DND-41 (cell line): ENCODE measurements around the gene WNT3.

ENCODE experiments used
- ATAC-seq: fragments of 200-7000 bp; cut with Tn5 transposase; 3 replicates; pipeline ENCODE4 v1.9.1; 2021; ENCODE audit warnings: low read depth; ENCODE audit not compliant: insufficient read depth
- DNase-seq: peaks from one replicate; pipeline ENCODE4 v3.0.0-alpha.2; 2020
- H2AFZ ChIP-seq: 2 replicates; pipeline ENCODE4 v1.6.0; 2012; ENCODE audit warnings: low read depth, low read length
- H3K27ac ChIP-seq: 2 replicates; pipeline ENCODE4 v1.5.1; 2012; ENCODE audit warnings: low read length, inconsistent platforms
- H3K27me3 ChIP-seq: fragments of 200-600 bp; sonication (generic); 2 replicates; pipeline ENCODE4 v1.6.0; 2012; ENCODE audit warnings: low read length, mild to moderate bottlenecking, inconsistent platforms; ENCODE audit not compliant: insufficient read depth, poor library complexity
- H3K36me3 ChIP-seq: 2 replicates; pipeline ENCODE4 v1.5.1; 2012; ENCODE audit warnings: low read length, inconsistent platforms; ENCODE audit not compliant: insufficient read depth
- H3K4me1 ChIP-seq: 2 replicates; pipeline ENCODE4 v1.5.1; 2012; ENCODE audit warnings: mild to moderate bottlenecking, low read length; ENCODE audit not compliant: insufficient read depth
- H3K4me2 ChIP-seq: 2 replicates; pipeline ENCODE4 v1.6.0; 2012; ENCODE audit warnings: mild to moderate bottlenecking, moderate library complexity, low read length, inconsistent platforms; ENCODE audit not compliant: insufficient read depth
- H3K4me3 ChIP-seq, 2 experiments: fragments of 200-600 bp in 1 of 2; shearing (Covaris generic) in 1 of 2; 2 replicates each; pipeline ENCODE4 v1.5.1; 2012 to 2016; ENCODE audit warnings: inconsistent platforms in 2 of 2, low read length in 2 of 2, mild to moderate bottlenecking in 2 of 2, low read depth in 1 of 2, moderate library complexity in 1 of 2
- H3K79me2 ChIP-seq: 2 replicates; pipeline ENCODE4 v1.6.0; 2012; ENCODE audit warnings: low read length, inconsistent platforms; ENCODE audit not compliant: insufficient read depth
- H3K9ac ChIP-seq: 2 replicates; pipeline ENCODE4 v1.6.0; 2012; ENCODE audit warnings: low read depth, mild to moderate bottlenecking, inconsistent platforms, low read length, moderate library complexity
- H3K9me3 ChIP-seq: 2 replicates; pipeline ENCODE4 v1.5.1; 2012; ENCODE audit warnings: low read length, moderate library complexity, mild to moderate bottlenecking, inconsistent platforms; ENCODE audit not compliant: insufficient read depth, severe bottlenecking
- H4K20me1 ChIP-seq: 2 replicates; pipeline ENCODE4 v1.6.0; 2012; ENCODE audit warnings: low read length; ENCODE audit not compliant: insufficient read depth
- CTCF ChIP-seq: IDR thresholded peaks from 2 replicates; pipeline ENCODE4 v1.5.1; 2012; ENCODE audit warnings: borderline replicate concordance, low read length, moderate library complexity, mild to moderate bottlenecking; ENCODE audit not compliant: poor library complexity, severe bottlenecking; ENCODE audit errors: extremely low read depth
- EZH2 ChIP-seq: IDR thresholded peaks from 3 replicates; pipeline ENCODE4 v1.6.1; 2012; ENCODE audit warnings: borderline replicate concordance, low read depth, mild to moderate bottlenecking, moderate library complexity, low read length, inconsistent platforms; ENCODE audit not compliant: severe bottlenecking

Gene WNT3

GRCh38 chr17:46810837-46811236 is 7.7 kb downstream of the WNT3 start:
- DNase-seq (no peak), ATAC-seq (no peak)
- Histone ChIP-seq H2AFZ (no peak overlapping the region), H3K4me1 (no peaks in the 10 kb centered on the region), H4K20me1 (no peaks in the 10 kb centered on the region), H3K4me3 (no peak overlapping the region), H3K79me2 (no peaks in the 10 kb centered on the region), H3K36me3 (no peaks in the 10 kb centered on the region), H3K9me3 (no peaks in the 10 kb centered on the region), H3K27ac (no peak overlapping the region), H3K27me3 (no peaks in the 10 kb centered on the region), H3K4me2 (no peak overlapping the region), H3K9ac (no peak overlapping the region)
- TF ChIP-seq EZH2 (no peak), CTCF (no peak)

DNA sequence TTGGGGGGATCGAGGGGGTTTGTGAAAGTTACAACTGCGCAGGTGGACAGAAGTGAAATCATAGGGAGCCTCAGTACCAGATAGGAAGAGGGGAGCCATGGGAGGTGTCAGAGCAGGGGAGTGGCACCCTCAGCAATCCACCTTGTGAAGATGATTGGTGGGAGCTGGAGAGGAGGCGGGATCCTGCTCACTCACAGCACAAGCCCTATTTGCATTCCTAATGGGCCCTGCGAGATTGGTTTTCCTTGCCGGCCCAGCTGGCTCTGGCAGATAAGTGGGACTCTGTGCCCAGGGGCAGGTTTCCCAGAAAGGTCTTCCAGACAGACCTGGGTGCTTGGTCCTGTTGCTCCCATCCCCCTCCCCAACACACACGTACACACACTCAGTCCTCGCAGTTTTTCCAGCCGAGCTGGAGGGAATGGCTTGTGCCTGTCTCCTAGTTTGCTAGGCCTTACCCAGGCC is 9.4 kb downstream of the WNT3 start:
- Histone ChIP-seq H4K20me1 (no peaks in the 10 kb centered on the region), H3K27me3 (no peaks in the 10 kb centered on the region), H2AFZ (no peak overlapping the region), H3K79me2 (no peaks in the 10 kb centered on the region), H3K4me1 (no peaks in the 10 kb centered on the region), H3K4me2 (no peak overlapping the region), H3K27ac (no peak overlapping the region), H3K9ac (no peak overlapping the region), H3K9me3 (no peaks in the 10 kb centered on the region), H3K4me3 (no peak overlapping the region), H3K36me3 (no peaks in the 10 kb centered on the region)
- TF ChIP-seq CTCF, result no peak
- no peak for TF ChIP-seq EZH2
- DNase-seq (no peak), ATAC-seq (no peak)

GRCh38 chr17:46805771-46806170 is 12.7 kb downstream of the WNT3 start:
- Histone ChIP-seq H3K9me3 (no peaks in the 10 kb centered on the region), H2AFZ (no peak overlapping the region), H3K4me2 (no peak overlapping the region), H3K36me3 (no peaks in the 10 kb centered on the region), H3K27ac (no peak overlapping the region), H3K4me1 (no peaks in the 10 kb centered on the region), H4K20me1 (no peaks in the 10 kb centered on the region), H3K9ac (no peak overlapping the region), H3K27me3 (no peaks in the 10 kb centered on the region), H3K79me2 (no peaks in the 10 kb centered on the region), H3K4me3 (no peak overlapping the region)
- no peak for ATAC-seq
- no peak for DNase-seq
- no peak for TF ChIP-seq EZH2
- no peak for TF ChIP-seq CTCF

GRCh38 chr17:46803544-46803943 is 14.9 kb downstream of the WNT3 start:
- Histone ChIP-seq H3K9me3 (no peaks in the 10 kb centered on the region), H3K4me2 (no peak overlapping the region), H3K79me2 (no peaks in the 10 kb centered on the region), H3K9ac (no peak overlapping the region), H3K36me3 (no peaks in the 10 kb centered on the region), H3K27ac (no peak overlapping the region), H3K27me3 (no peaks in the 10 kb centered on the region), H4K20me1 (no peaks in the 10 kb centered on the region), H3K4me3 (no peak overlapping the region), H2AFZ (no peak overlapping the region), H3K4me1 (no peaks in the 10 kb centered on the region)
- no peak for DNase-seq
- TF ChIP-seq EZH2 (no peak), CTCF (no peak)
- no peak for ATAC-seq
